ENCODE data around the gene AK3.

GRCh38 chr9:4706021-4706420, 35.0 kb downstream of the AK3 start:
- TF ChIP-seq SRF (IDR thresholded peaks at IDR 0.05; ENCODE audit: low read depth in 2 of 2, low read length in 2 of 2) (no peak), ZNF384 (IDR thresholded peaks at IDR 0.05; ENCODE audit: borderline replicate concordance, low read depth, low read length) (no peak), PAX5 (IDR thresholded peaks at IDR 0.05; ENCODE audit: borderline replicate concordance, low read depth, low read length) (no peak), POLR2A (IDR thresholded peaks at IDR 0.05; ENCODE audit: low read depth, low read length) (no peak), POLR2AphosphoS5 (IDR thresholded peaks at IDR 0.05; ENCODE audit: low read length) (no peak), CEBPB (IDR thresholded peaks at IDR 0.05; ENCODE audit: borderline replicate concordance in 1 of 2, low read depth in 2 of 2, low read length in 2 of 2) (no peak)
